T-helper 2 cell (primary cell): ENCODE results near the gene KRT81.
"Not testable (repeated sequence)": the region's sequence is repeated elsewhere in the genome, so short reads cannot be mapped to it uniquely, and the experiment has no call there.

ENCODE experiments used
- DNase-seq, 5 experiments: peaks; one replicate each; pipeline versions ENCODE4 v3.0.0 to v3.0.0-alpha.2; 2012 to 2022

Gene KRT81

GRCh38 chr12:52252175-52252615 is 39.1 kb downstream of the KRT81 start:
- not testable (repeated sequence) for DNase-seq

GRCh38 chr12:52251367-52252051 is 39.8 kb downstream of the KRT81 start:
- DNase-seq: peak in 1 of 5 experiments; percentile 77

- DNase-seq: no peak
Observed at GRCh38 chr12:52250048-52250990, 41.0 kb downstream of the KRT81 start.

- DNase-seq: no peak
Observed at GRCh38 chr12:52249511-52250047, 41.8 kb downstream of the KRT81 start.

GRCh38 chr12:52248541-52249461 is 42.5 kb downstream of the KRT81 start:
- no peak for DNase-seq

- DNase-seq: no peak
Observed at GRCh38 chr12:52247622-52248540, 43.5 kb downstream of the KRT81 start.

GRCh38 chr12:52246720-52247621 is 44.4 kb downstream of the KRT81 start:
- DNase-seq: peak in 1 of 5 experiments; percentile 87

- no peak for DNase-seq
Observed at GRCh38 chr12:52245962-52246569, 45.3 kb downstream of the KRT81 start.

GRCh38 chr12:52245259-52245961 is 45.9 kb downstream of the KRT81 start:
- DNase-seq: no peak

- no peak for DNase-seq
Observed at GRCh38 chr12:52244615-52244994, 46.7 kb downstream of the KRT81 start.

- DNase-seq: peak in 3 of 5 experiments; percentile 9 to 82 (median 41)
Observed at GRCh38 chr12:52243856-52244614, 47.3 kb downstream of the KRT81 start.

- no peak for DNase-seq
Observed at GRCh38 chr12:52243259-52243855, 48.0 kb downstream of the KRT81 start.

GRCh38 chr12:52242442-52243258 is 48.7 kb downstream of the KRT81 start:
- no peak for DNase-seq

GRCh38 chr12:52241205-52241842 is 50.0 kb downstream of the KRT81 start:
- DNase-seq: no peak

GRCh38 chr12:52240247-52240646 is 51.1 kb downstream of the KRT81 start:
- not testable (repeated sequence) for DNase-seq

GRCh38 chr12:52239767-52240166 is 51.6 kb downstream of the KRT81 start:
- DNase-seq: no peak
